ENCODE results near the gene CLDN3.

DNA sequence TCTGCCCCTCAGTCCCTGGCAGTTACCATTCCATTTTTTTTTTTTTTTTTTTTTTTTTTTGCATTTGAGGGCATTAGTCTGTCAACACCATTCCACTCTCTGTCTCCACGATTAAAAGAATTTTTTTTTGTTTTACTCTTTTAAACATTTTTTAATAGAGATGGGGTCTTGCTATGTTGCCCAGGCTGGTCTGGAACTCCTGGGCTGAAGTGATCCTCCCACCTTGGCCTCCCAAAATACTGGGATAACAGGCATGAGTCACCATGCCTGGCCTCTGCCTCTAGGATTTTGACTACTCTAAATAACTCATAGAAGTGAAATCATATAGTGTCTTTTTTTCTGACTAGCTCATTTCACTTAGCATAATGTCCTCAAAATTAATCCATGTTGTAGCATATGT, 16.5 kb upstream of the CLDN3 start:
- TF ChIP-seq CHD2 (IDR thresholded peaks at IDR 0.05; ENCODE audit: low read length, partially characterized antibody) (no peak), POLR2A (IDR thresholded peaks at IDR 0.05; ENCODE audit: low read length) (no peak), NFE2L2 (conservative IDR thresholded peaks at IDR 0.05; ENCODE audit: low read length) (no peak), CEBPB (IDR thresholded peaks at IDR 0.05) (no peak)
- TF ChIP-seq, protein P1, sequence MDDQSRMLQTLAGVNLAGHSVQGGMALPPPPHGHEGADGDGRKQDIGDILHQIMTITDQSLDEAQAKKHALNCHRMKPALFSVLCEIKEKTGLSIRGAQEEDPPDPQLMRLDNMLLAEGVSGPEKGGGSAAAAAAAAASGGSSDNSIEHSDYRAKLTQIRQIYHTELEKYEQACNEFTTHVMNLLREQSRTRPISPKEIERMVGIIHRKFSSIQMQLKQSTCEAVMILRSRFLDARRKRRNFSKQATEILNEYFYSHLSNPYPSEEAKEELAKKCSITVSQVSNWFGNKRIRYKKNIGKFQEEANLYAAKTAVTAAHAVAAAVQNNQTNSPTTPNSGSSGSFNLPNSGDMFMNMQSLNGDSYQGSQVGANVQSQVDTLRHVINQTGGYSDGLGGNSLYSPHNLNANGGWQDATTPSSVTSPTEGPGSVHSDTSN (IDR thresholded peaks at IDR 0.05) = no peak
- TF ChIP-seq, protein P2, sequence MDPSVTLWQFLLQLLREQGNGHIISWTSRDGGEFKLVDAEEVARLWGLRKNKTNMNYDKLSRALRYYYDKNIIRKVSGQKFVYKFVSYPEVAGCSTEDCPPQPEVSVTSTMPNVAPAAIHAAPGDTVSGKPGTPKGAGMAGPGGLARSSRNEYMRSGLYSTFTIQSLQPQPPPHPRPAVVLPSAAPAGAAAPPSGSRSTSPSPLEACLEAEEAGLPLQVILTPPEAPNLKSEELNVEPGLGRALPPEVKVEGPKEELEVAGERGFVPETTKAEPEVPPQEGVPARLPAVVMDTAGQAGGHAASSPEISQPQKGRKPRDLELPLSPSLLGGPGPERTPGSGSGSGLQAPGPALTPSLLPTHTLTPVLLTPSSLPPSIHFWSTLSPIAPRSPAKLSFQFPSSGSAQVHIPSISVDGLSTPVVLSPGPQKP (IDR thresholded peaks at IDR 0.05; ENCODE audit: low read depth, low read length) = no peak
- TF ChIP-seq, protein P3, sequence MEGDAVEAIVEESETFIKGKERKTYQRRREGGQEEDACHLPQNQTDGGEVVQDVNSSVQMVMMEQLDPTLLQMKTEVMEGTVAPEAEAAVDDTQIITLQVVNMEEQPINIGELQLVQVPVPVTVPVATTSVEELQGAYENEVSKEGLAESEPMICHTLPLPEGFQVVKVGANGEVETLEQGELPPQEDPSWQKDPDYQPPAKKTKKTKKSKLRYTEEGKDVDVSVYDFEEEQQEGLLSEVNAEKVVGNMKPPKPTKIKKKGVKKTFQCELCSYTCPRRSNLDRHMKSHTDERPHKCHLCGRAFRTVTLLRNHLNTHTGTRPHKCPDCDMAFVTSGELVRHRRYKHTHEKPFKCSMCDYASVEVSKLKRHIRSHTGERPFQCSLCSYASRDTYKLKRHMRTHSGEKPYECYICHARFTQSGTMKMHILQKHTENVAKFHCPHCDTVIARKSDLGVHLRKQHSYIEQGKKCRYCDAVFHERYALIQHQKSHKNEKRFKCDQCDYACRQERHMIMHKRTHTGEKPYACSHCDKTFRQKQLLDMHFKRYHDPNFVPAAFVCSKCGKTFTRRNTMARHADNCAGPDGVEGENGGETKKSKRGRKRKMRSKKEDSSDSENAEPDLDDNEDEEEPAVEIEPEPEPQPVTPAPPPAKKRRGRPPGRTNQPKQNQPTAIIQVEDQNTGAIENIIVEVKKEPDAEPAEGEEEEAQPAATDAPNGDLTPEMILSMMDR (IDR thresholded peaks at IDR 0.05) = no peak
- TF ChIP-seq, protein P4, sequence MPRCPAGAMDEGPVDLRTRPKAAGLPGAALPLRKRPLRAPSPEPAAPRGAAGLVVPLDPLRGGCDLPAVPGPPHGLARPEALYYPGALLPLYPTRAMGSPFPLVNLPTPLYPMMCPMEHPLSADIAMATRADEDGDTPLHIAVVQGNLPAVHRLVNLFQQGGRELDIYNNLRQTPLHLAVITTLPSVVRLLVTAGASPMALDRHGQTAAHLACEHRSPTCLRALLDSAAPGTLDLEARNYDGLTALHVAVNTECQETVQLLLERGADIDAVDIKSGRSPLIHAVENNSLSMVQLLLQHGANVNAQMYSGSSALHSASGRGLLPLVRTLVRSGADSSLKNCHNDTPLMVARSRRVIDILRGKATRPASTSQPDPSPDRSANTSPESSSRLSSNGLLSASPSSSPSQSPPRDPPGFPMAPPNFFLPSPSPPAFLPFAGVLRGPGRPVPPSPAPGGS (IDR thresholded peaks at IDR 0.05) = no peak
